Memory B cell (primary cell): ENCODE data around the gene UBAP1.
"Not testable (repeated sequence)": the region's sequence is repeated elsewhere in the genome, so short reads cannot be mapped to it uniquely, and the experiment has no call there.

Source experiments
- ATAC-seq: fragments of 150-1000 bp; cut with Tn5 transposase; 2 replicates; pipeline ENCODE4 v1.10.0; 2021; ENCODE audit warnings: low read depth, mild to moderate bottlenecking, moderate library complexity
- DNase-seq, 2 donors: peaks; one replicate each; pipeline ENCODE4 v3.0.0; 2022; ENCODE audit warnings: low spot score in 2 of 2
- H3K27ac Mint-ChIP-seq: one replicate; pipeline ENCODE4 v1.8.0; 2022; ENCODE audit warnings: mild to moderate bottlenecking, moderate library complexity, mixed read lengths
- H3K27me3 Mint-ChIP-seq: one replicate; pipeline ENCODE4 v1.8.0; 2022; ENCODE audit warnings: mixed read lengths
- H3K36me3 Mint-ChIP-seq: one replicate; pipeline ENCODE4 v1.8.0; 2022; ENCODE audit warnings: mild to moderate bottlenecking, mixed read lengths
- H3K4me1 Mint-ChIP-seq: one replicate; pipeline ENCODE4 v1.8.0; 2022; ENCODE audit warnings: mixed read lengths
- H3K4me3 Mint-ChIP-seq: one replicate; pipeline ENCODE4 v1.8.0; 2022; ENCODE audit warnings: mild to moderate bottlenecking, moderate library complexity, mixed read lengths
- H3K9me3 Mint-ChIP-seq: one replicate; pipeline ENCODE4 v1.8.0; 2022; ENCODE audit warnings: mixed read lengths

Gene UBAP1

GRCh38 chr9:34253460-34253837 lies 74.6 kb downstream of the UBAP1 start:
- Mint-ChIP-seq H3K36me3 (peaks cover 5% of the 10 kb centered on the region), H3K27me3 (no peaks in the 10 kb centered on the region), H3K27ac (no peak overlapping the region), H3K4me1 (no peaks in the 10 kb centered on the region), H3K9me3 (no peaks in the 10 kb centered on the region), H3K4me3 (no peak overlapping the region)
- ATAC-seq = no peak
- DNase-seq = no peak

- no peaks in the 10 kb centered on the region for H3K27me3 Mint-ChIP-seq
- no peak for DNase-seq
- H3K4me1 Mint-ChIP-seq = no peaks in the 10 kb centered on the region
- no peak overlapping the region for H3K27ac Mint-ChIP-seq
- no peak overlapping the region for H3K4me3 Mint-ChIP-seq
- no peaks in the 10 kb centered on the region for H3K9me3 Mint-ChIP-seq
- H3K36me3 Mint-ChIP-seq = peaks cover 5% of the 10 kb centered on the region
- ATAC-seq = no peak
Observed at GRCh38 chr9:34254141-34254913, 75.5 kb downstream of the UBAP1 start.

- H3K27me3 Mint-ChIP-seq = no peaks in the 10 kb centered on the region
- no peaks in the 10 kb centered on the region for H3K9me3 Mint-ChIP-seq
- no peak overlapping the region for H3K4me3 Mint-ChIP-seq
- no peak for ATAC-seq
- H3K27ac Mint-ChIP-seq = no peak overlapping the region
- peaks cover 2% of the 10 kb centered on the region for H3K36me3 Mint-ChIP-seq
- DNase-seq = no peak
- H3K4me1 Mint-ChIP-seq = no peaks in the 10 kb centered on the region
Observed at GRCh38 chr9:34254966-34255825, 76.4 kb downstream of the UBAP1 start.

- no peak for DNase-seq
- H3K4me3 Mint-ChIP-seq = no peak overlapping the region
- H3K9me3 Mint-ChIP-seq = no peaks in the 10 kb centered on the region
- H3K36me3 Mint-ChIP-seq = peaks cover 2% of the 10 kb centered on the region
- H3K27me3 Mint-ChIP-seq = no peaks in the 10 kb centered on the region
- no peaks in the 10 kb centered on the region for H3K4me1 Mint-ChIP-seq
- H3K27ac Mint-ChIP-seq = no peak overlapping the region
- no peak for ATAC-seq
Observed at GRCh38 chr9:34256104-34256503, 77.3 kb downstream of the UBAP1 start.

GRCh38 chr9:34256987-34257585 lies 78.2 kb downstream of the UBAP1 start:
- Mint-ChIP-seq H3K27me3 (no peaks in the 10 kb centered on the region), H3K4me1 (no peaks in the 10 kb centered on the region), H3K4me3 (no peak overlapping the region), H3K27ac (no peak overlapping the region), H3K36me3 (no peaks in the 10 kb centered on the region), H3K9me3 (no peaks in the 10 kb centered on the region)
- DNase-seq = no peak
- ATAC-seq = no peak

- DNase-seq (no peak), ATAC-seq (no peak)
- H3K9me3 Mint-ChIP-seq = no peaks in the 10 kb centered on the region
- H3K27ac Mint-ChIP-seq = no peak overlapping the region
- H3K36me3 Mint-ChIP-seq = no peaks in the 10 kb centered on the region
- no peaks in the 10 kb centered on the region for H3K4me1 Mint-ChIP-seq
- H3K27me3 Mint-ChIP-seq = no peaks in the 10 kb centered on the region
- no peak overlapping the region for H3K4me3 Mint-ChIP-seq
Observed at GRCh38 chr9:34259315-34259714, 80.5 kb downstream of the UBAP1 start.

- no peak overlapping the region for H3K4me3 Mint-ChIP-seq
- H3K36me3 Mint-ChIP-seq = no peaks in the 10 kb centered on the region
- no peaks in the 10 kb centered on the region for H3K4me1 Mint-ChIP-seq
- no peaks in the 10 kb centered on the region for H3K9me3 Mint-ChIP-seq
- DNase-seq = no peak
- no peak overlapping the region for H3K27ac Mint-ChIP-seq
- ATAC-seq = no peak
- no peaks in the 10 kb centered on the region for H3K27me3 Mint-ChIP-seq
Observed at GRCh38 chr9:34262971-34263370, 84.1 kb downstream of the UBAP1 start.

- Mint-ChIP-seq H3K36me3 (no peaks in the 10 kb centered on the region), H3K9me3 (no peaks in the 10 kb centered on the region), H3K27me3 (no peaks in the 10 kb centered on the region), H3K4me3 (no peak overlapping the region), H3K27ac (no peak overlapping the region), H3K4me1 (no peaks in the 10 kb centered on the region)
- DNase-seq (no peak), ATAC-seq (no peak)
Observed at GRCh38 chr9:34267660-34268059, 88.8 kb downstream of the UBAP1 start.

- no peak for DNase-seq
- no peak overlapping the region for H3K4me3 Mint-ChIP-seq
- H3K27ac Mint-ChIP-seq = no peak overlapping the region
- no peaks in the 10 kb centered on the region for H3K27me3 Mint-ChIP-seq
- H3K36me3 Mint-ChIP-seq = no peaks in the 10 kb centered on the region
- H3K9me3 Mint-ChIP-seq = no peaks in the 10 kb centered on the region
- ATAC-seq = no peak
- H3K4me1 Mint-ChIP-seq = no peaks in the 10 kb centered on the region
Observed at GRCh38 chr9:34271265-34272006, 92.6 kb downstream of the UBAP1 start.

GRCh38 chr9:34272101-34272541 lies 93.3 kb downstream of the UBAP1 start:
- DNase-seq = no peak
- ATAC-seq = no peak

GRCh38 chr9:34273588-34273987 lies 94.7 kb downstream of the UBAP1 start:
- not testable (repeated sequence) for ATAC-seq, H3K27ac Mint-ChIP-seq, H3K9me3 Mint-ChIP-seq, DNase-seq, H3K27me3 Mint-ChIP-seq, H3K36me3 Mint-ChIP-seq, H3K4me3 Mint-ChIP-seq, H3K4me1 Mint-ChIP-seq

More at GRCh38 chr9:34272101-34272541, 93.3 kb downstream of the UBAP1 start:
- Mint-ChIP-seq H3K9me3 (no peaks in the 10 kb centered on the region), H3K27me3 (no peaks in the 10 kb centered on the region), H3K4me1 (no peaks in the 10 kb centered on the region), H3K27ac (no peak overlapping the region), H3K4me3 (no peak overlapping the region), H3K36me3 (no peaks in the 10 kb centered on the region)

GRCh38 chr9:34275811-34276210 lies 97.0 kb downstream of the UBAP1 start:
- no peaks in the 10 kb centered on the region for H3K9me3 Mint-ChIP-seq
- no peaks in the 10 kb centered on the region for H3K4me1 Mint-ChIP-seq
- no peak for ATAC-seq
- no peaks in the 10 kb centered on the region for H3K27me3 Mint-ChIP-seq
- H3K27ac Mint-ChIP-seq = no peak overlapping the region
- no peaks in the 10 kb centered on the region for H3K36me3 Mint-ChIP-seq
- no peak for DNase-seq
- no peak overlapping the region for H3K4me3 Mint-ChIP-seq

- Mint-ChIP-seq H3K36me3 (no peaks in the 10 kb centered on the region), H3K4me3 (no peak overlapping the region), H3K27me3 (no peaks in the 10 kb centered on the region), H3K27ac (no peak overlapping the region), H3K9me3 (no peaks in the 10 kb centered on the region), H3K4me1 (no peaks in the 10 kb centered on the region)
- no peak for DNase-seq
- no peak for ATAC-seq
Observed at GRCh38 chr9:34276772-34277171, 97.9 kb downstream of the UBAP1 start.

GRCh38 chr9:34279411-34279810 lies 100.6 kb downstream of the UBAP1 start:
- Mint-ChIP-seq H3K4me3 (no peak overlapping the region), H3K4me1 (no peaks in the 10 kb centered on the region), H3K9me3 (no peaks in the 10 kb centered on the region), H3K27me3 (no peaks in the 10 kb centered on the region), H3K27ac (no peak overlapping the region), H3K36me3 (no peaks in the 10 kb centered on the region)
- ATAC-seq = no peak
- DNase-seq = no peak
